Measurements from ENCODE around the gene WFIKKN2.
"Not testable (repeated sequence)": the region's sequence is repeated elsewhere in the genome, so short reads cannot be mapped to it uniquely, and the experiment has no call there.

The WFIKKN2 gene

DNA sequence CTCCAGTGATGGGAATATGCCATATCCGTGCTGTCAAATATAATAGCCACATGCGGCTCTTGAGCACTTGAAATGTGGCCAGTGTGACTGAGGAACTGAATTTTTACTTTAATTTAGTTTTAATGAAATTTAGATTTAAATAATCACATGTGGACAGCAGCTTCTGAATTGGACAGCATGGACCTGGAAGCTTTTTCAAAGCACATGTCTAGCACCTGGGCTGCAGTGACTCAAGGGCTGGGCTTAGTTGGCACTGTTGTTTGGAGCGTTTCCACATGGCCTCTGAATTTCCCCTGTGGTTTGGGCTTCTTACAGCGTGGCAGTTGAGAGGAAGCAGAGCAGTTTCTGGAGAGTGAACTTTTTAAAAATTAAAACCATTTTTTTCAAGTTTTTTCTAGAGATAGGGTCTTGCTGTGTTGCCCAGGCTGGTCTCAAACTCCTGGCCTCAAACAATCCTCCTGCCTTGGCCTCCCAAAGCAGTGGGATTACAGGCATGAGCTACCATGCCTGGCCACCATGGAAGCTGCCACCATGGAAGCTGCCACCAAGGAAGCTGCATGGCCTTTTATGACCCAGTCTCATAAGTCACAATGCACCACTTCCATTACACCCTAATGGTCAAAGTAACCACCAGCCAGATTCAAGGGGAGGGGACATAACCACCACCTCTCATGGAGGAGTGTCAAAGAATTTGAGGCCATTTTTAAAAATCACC, 37.5 kb downstream of the WFIKKN2 start:
- Histone ChIP-seq H3K4me3 (ENCODE audit: insufficient read depth, low read depth, low read length) (no peak overlapping the region), H3K27ac (ENCODE audit: insufficient read depth, low read depth, low read length, poor library complexity, severe bottlenecking) (no peak overlapping the region), H3K27me3 (ENCODE audit: control insufficient read depth, insufficient read depth, low read length, poor library complexity, severe bottlenecking) (no peaks in the 10 kb centered on the region), H3K4me1 (ENCODE audit: control insufficient read depth, insufficient read depth, low read length) (peaks cover 7% of the 10 kb centered on the region), H3K36me3 (ENCODE audit: control insufficient read depth, insufficient read depth, low read length) (no peaks in the 10 kb centered on the region), H3K9me3 (ENCODE audit: control insufficient read depth, low read length) (no peaks in the 10 kb centered on the region)
- WGBS, 2 experiments = 91 to 92% methylated on average over 4 of the region's 4 CpGs

DNA sequence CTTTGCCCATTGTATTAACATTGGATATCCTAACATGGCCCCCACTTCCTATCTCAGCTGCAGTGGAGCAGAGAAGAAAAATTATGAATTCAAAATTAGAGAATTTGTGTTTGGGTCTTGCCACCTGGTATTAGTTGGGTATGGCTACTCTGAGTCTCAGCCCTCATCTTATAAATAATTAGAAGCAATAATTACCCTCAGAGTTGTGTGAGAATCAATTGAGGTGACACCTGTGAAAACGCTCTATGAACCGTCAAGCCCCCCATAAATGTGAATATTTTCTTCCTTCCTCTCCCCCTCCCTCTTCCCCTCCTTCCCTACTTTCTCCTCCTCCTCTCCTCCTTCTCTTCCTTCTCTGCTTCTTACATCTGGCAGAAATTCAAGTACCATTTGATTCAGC, 39.7 kb downstream of the WFIKKN2 start:
- WGBS, 2 experiments = 91 to 95% methylated on average over 2 of the region's 2 CpGs
- no peaks in the 10 kb centered on the region for H3K9me3 ChIP-seq (ENCODE audit: control insufficient read depth, low read length)

DNA sequence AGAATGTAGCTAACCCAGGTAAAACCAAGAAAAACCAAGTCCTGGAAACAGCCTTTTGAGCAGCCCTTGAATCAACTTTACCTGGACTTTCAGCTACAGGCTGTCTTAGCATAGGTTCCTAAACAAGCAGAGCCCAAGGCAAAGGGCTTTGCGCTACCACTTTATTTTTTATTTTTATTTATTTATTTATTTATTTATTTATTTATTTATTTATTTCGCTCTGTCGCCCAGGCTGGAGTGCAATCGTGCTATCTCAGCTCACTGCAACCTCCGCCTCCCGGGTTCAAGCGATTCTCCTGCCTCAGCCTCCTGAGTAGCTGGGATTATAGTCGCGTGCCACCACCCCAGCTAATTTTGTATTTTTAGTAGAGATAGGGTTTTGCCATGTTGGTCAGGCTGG, 41.7 kb downstream of the WFIKKN2 start:
- not testable (repeated sequence) for H3K27ac ChIP-seq (ENCODE audit: insufficient read depth, low read depth, low read length, poor library complexity, severe bottlenecking); H3K4me3 ChIP-seq (ENCODE audit: insufficient read depth, low read depth, low read length); H3K36me3 ChIP-seq (ENCODE audit: control insufficient read depth, insufficient read depth, low read length); H3K9me3 ChIP-seq (ENCODE audit: control insufficient read depth, low read length); H3K27me3 ChIP-seq (ENCODE audit: control insufficient read depth, insufficient read depth, low read length, poor library complexity, severe bottlenecking); H3K4me1 ChIP-seq (ENCODE audit: control insufficient read depth, insufficient read depth, low read length)
- WGBS, 2 experiments = 92 to 94% methylated on average over 8 of the region's 9 CpGs

More for the DNA sequence above, 39.7 kb downstream of the WFIKKN2 start:
- H3K4me1 ChIP-seq (ENCODE audit: control insufficient read depth, insufficient read depth, low read length) = no peaks in the 10 kb centered on the region
- H3K27me3 ChIP-seq (ENCODE audit: control insufficient read depth, insufficient read depth, low read length, poor library complexity, severe bottlenecking) = no peaks in the 10 kb centered on the region
- no peak overlapping the region for H3K27ac ChIP-seq (ENCODE audit: insufficient read depth, low read depth, low read length, poor library complexity, severe bottlenecking)
- no peaks in the 10 kb centered on the region for H3K36me3 ChIP-seq (ENCODE audit: control insufficient read depth, insufficient read depth, low read length)
- H3K4me3 ChIP-seq (ENCODE audit: insufficient read depth, low read depth, low read length) = no peak overlapping the region

DNA sequence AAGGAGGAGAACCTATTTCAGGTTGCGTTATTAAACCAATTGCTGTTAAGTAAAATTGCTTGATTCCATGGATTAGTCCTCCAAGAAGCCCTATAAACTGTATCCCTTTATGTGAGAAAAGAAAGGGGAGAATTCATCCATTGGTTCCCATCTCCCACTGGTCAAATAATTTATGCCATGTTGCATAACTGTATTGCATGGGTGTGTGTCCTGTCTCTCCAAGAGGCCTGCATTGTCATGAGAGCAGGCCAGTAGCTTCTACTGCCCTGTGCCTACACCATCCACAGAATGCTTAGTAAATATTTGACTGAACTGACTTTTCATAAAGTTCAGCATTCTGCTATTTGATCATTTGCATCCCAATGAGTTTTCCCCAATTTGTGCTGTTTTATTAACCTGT, 42.5 kb downstream of the WFIKKN2 start:
- Histone ChIP-seq H3K36me3 (ENCODE audit: control insufficient read depth, insufficient read depth, low read length) (no peaks in the 10 kb centered on the region), H3K27me3 (ENCODE audit: control insufficient read depth, insufficient read depth, low read length, poor library complexity, severe bottlenecking) (no peaks in the 10 kb centered on the region), H3K4me1 (ENCODE audit: control insufficient read depth, insufficient read depth, low read length) (no peaks in the 10 kb centered on the region), H3K4me3 (ENCODE audit: insufficient read depth, low read depth, low read length) (no peak overlapping the region), H3K27ac (ENCODE audit: insufficient read depth, low read depth, low read length, poor library complexity, severe bottlenecking) (no peak overlapping the region), H3K9me3 (ENCODE audit: control insufficient read depth, low read length) (no peaks in the 10 kb centered on the region)
- WGBS, 2 experiments = 100% methylated on average over 1 of the region's 1 CpG

DNA sequence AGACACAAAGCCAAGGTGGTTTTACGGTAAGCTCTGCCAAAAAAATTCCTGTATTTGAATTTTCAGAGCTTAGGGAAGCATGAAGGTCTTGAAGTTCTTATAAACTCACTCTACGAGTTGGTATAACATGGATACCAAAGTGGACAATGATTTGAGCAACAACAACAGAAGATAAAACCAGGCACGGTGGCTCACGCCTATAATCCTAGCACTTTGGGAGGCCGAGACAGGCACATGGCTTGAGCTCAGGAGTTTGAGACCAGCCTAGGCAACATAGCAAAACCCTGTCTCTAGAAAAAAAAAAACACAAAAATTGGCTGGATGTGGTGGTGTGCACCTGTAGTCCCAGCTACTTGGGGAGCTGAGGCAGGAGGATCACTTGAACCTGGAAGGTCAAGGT, 43.7 kb downstream of the WFIKKN2 start:
- Histone ChIP-seq H3K36me3 (ENCODE audit: control insufficient read depth, insufficient read depth, low read length) (no peaks in the 10 kb centered on the region), H3K9me3 (ENCODE audit: control insufficient read depth, low read length) (no peaks in the 10 kb centered on the region), H3K4me1 (ENCODE audit: control insufficient read depth, insufficient read depth, low read length) (no peaks in the 10 kb centered on the region), H3K27ac (ENCODE audit: insufficient read depth, low read depth, low read length, poor library complexity, severe bottlenecking) (no peak overlapping the region), H3K4me3 (ENCODE audit: insufficient read depth, low read depth, low read length) (no peak overlapping the region), H3K27me3 (ENCODE audit: control insufficient read depth, insufficient read depth, low read length, poor library complexity, severe bottlenecking) (no peaks in the 10 kb centered on the region)
- 93 to 96% methylated on average over 5 of the region's 5 CpGs for WGBS, 2 experiments

DNA sequence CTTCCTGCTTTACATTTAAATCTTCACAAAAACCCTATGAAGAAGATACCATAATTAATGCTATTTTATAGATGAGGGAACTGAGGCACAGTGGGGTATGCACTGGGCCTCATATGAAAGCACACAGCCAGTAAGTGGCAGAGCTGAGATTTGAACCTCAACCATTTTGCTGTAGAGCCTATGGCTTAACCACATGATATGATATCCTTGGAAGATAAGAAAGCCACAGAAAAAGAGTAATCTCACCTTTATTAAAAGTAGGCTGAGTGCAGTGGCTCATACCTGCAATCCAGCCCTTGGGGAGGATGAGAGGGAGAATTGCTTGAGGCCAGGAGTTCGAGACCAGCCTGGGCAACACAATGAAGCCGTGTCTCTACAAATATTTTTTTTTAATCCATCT, 45.8 kb downstream of the WFIKKN2 start:
- no peaks in the 10 kb centered on the region for H3K9me3 ChIP-seq (ENCODE audit: control insufficient read depth, low read length)
- 87 to 95% methylated on average over 2 of the region's 2 CpGs for WGBS, 2 experiments

DNA sequence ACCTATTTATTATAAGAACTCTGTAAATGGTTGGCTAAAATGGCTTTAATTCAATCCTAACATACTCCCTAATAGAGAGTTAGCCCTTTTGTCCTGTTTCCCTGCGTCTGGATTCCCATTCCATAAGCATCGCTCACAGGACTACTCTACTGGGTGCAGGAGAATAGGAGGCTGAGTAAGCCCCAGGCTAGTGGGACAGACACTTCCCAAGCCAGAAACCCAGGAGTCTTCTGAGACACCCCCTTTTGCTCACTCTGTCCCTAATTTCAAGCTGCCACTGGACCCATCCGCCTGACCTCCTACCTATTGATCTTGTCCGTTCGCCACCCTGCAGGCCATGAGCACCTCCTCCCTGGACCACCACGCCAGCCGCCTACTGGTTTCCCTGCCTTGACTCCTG, 47.5 kb downstream of the WFIKKN2 start:
- Histone ChIP-seq H3K27me3 (ENCODE audit: control insufficient read depth, insufficient read depth, low read length, poor library complexity, severe bottlenecking) (no peaks in the 10 kb centered on the region), H3K36me3 (ENCODE audit: control insufficient read depth, insufficient read depth, low read length) (no peaks in the 10 kb centered on the region), H3K9me3 (ENCODE audit: control insufficient read depth, low read length) (no peaks in the 10 kb centered on the region), H3K27ac (ENCODE audit: insufficient read depth, low read depth, low read length, poor library complexity, severe bottlenecking) (no peak overlapping the region), H3K4me1 (ENCODE audit: control insufficient read depth, insufficient read depth, low read length) (peaks cover 3% of the 10 kb centered on the region), H3K4me3 (ENCODE audit: insufficient read depth, low read depth, low read length) (no peak overlapping the region)
- WGBS, 2 experiments = 90 to 92% methylated on average over 7 of the region's 7 CpGs

More for the DNA sequence above, 45.8 kb downstream of the WFIKKN2 start:
- Histone ChIP-seq H3K4me1 (ENCODE audit: control insufficient read depth, insufficient read depth, low read length) (no peaks in the 10 kb centered on the region), H3K4me3 (ENCODE audit: insufficient read depth, low read depth, low read length) (no peak overlapping the region), H3K36me3 (ENCODE audit: control insufficient read depth, insufficient read depth, low read length) (no peaks in the 10 kb centered on the region), H3K27me3 (ENCODE audit: control insufficient read depth, insufficient read depth, low read length, poor library complexity, severe bottlenecking) (no peaks in the 10 kb centered on the region), H3K27ac (ENCODE audit: insufficient read depth, low read depth, low read length, poor library complexity, severe bottlenecking) (no peak overlapping the region)

DNA sequence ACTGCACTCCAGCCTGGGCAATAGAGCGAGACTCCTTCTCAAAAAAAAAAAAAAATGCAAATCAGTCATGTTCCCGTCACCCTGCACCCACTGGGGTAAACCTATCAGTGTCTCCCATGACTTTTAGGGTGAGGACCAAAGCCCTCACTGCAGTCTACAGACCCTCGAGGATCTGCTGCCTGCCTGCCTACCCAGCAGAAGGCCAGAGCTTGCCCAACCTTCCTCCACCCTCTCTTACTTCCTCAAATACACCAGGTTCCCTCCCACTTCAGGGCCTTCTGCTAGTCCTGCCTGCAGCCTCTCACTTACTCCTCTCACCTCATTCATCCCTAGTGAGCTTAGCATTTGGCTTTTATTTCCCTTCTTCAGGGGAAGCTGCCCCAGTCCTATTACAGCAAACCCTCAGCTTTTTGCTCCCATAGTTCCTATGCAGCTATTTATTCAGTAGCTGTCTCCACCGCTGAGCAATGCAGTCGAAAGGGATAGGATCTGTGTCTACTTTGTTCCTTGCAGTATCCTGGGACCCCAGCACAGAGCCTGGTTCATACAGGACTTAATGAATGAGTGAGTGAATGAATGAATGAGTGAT, 48.6 kb downstream of the WFIKKN2 start:
- Histone ChIP-seq H3K27ac (ENCODE audit: insufficient read depth, low read depth, low read length, poor library complexity, severe bottlenecking) (no peak overlapping the region), H3K4me1 (ENCODE audit: control insufficient read depth, insufficient read depth, low read length) (peaks cover 6% of the 10 kb centered on the region), H3K27me3 (ENCODE audit: control insufficient read depth, insufficient read depth, low read length, poor library complexity, severe bottlenecking) (no peaks in the 10 kb centered on the region), H3K9me3 (ENCODE audit: control insufficient read depth, low read length) (no peaks in the 10 kb centered on the region), H3K36me3 (ENCODE audit: control insufficient read depth, insufficient read depth, low read length) (no peaks in the 10 kb centered on the region), H3K4me3 (ENCODE audit: insufficient read depth, low read depth, low read length) (no peak overlapping the region)
- WGBS, 2 experiments = 85 to 90% methylated on average over 5 of the region's 5 CpGs

DNA sequence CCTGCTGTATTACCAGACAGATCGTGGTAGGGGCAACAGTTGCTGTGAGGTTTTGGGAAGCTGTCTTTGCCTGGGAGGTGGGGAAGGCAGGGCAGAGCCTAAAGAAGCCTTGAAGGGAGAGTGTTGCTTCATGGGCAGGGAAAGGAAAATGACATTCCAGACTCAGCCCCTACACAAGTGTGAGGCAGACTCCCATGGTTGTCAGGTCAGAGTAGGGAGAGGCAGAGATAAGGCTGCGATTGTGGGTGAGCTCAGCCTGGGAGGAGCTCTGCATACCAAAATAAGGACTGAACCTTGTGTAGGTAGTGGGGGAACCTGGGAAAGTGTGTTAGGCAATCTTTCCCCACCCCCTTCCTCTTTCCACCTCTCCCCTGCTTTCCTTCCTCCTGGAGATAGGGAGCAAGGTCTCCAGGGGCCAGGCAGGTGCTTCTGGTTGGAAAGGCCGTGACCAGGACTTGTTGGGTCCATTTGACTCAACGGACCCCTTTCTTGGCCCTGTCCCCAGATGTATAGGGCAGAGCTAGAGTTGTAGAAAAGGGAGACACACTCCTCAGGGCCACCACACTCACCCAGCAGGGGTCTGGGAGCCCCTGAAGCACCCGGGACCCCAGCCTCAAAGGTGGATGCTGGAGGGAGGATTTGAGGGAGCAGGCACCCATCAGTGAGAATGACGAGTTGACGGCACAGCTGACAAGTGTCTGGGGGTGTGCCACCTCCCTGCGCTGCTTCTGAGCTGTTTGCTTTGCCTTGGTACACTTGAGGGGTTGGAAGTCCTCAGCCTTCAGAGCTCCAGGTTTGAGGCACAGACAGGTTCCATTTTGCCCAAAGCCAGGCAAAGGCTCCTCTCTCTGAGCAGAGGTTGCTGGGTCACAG, 49.3 kb downstream of the WFIKKN2 start:
- H3K27ac ChIP-seq (ENCODE audit: insufficient read depth, low read depth, low read length, poor library complexity, severe bottlenecking) = no peak overlapping the region
- no peaks in the 10 kb centered on the region for H3K27me3 ChIP-seq (ENCODE audit: control insufficient read depth, insufficient read depth, low read length, poor library complexity, severe bottlenecking)
- no peak overlapping the region for H3K4me3 ChIP-seq (ENCODE audit: insufficient read depth, low read depth, low read length)
- H3K36me3 ChIP-seq (ENCODE audit: control insufficient read depth, insufficient read depth, low read length) = no peaks in the 10 kb centered on the region
- H3K4me1 ChIP-seq (ENCODE audit: control insufficient read depth, insufficient read depth, low read length) = peaks cover 6% of the 10 kb centered on the region
- H3K9me3 ChIP-seq (ENCODE audit: control insufficient read depth, low read length) = no peaks in the 10 kb centered on the region
- 88 to 92% methylated on average over 8 of the region's 8 CpGs for whole genome bisulfite sequencing, 2 experiments

DNA sequence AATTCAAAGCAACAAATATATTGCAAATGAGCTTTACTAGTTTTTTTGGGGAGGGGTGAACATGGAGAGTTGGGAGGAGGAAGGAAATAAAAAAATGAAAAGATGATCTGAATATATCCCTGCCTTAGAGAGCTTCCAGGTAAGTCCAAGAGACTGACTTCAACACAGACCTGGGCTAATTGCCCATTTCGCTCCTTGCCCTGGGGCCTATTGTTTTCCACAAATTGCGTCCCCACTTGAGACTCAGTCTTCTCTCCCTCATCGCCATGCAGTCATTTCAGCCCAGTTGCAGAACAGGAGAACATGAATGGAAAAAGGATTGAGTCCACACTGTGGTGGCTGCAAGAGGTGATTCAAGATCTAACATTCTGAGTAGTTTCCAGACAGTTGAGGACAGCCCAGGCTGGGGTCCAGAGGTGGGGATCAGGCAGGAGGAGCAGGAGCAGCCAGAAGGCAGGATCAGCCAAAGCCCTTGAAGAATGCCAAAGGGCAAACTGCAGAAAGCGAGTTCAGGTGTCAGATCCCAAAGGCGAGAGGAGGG, 52.4 kb downstream of the WFIKKN2 start:
- H3K36me3 ChIP-seq (ENCODE audit: control insufficient read depth, insufficient read depth, low read length) = no peaks in the 10 kb centered on the region
- H3K4me3 ChIP-seq (ENCODE audit: insufficient read depth, low read depth, low read length) = no peak overlapping the region
- 90 to 93% methylated on average over 5 of the region's 5 CpGs for WGBS, 2 experiments
- H3K9me3 ChIP-seq (ENCODE audit: control insufficient read depth, low read length) = no peaks in the 10 kb centered on the region
- H3K27ac ChIP-seq (ENCODE audit: insufficient read depth, low read depth, low read length, poor library complexity, severe bottlenecking) = no peak overlapping the region
- peaks cover 6% of the 10 kb centered on the region for H3K4me1 ChIP-seq (ENCODE audit: control insufficient read depth, insufficient read depth, low read length)
- H3K27me3 ChIP-seq (ENCODE audit: control insufficient read depth, insufficient read depth, low read length, poor library complexity, severe bottlenecking) = no peaks in the 10 kb centered on the region

All from ectodermal cell (in vitro differentiated cells).